A673 (cell line): ENCODE results near the gene PHKA2.

Source experiments
- CTCF ChIP-seq: fragments of 300-800, 200-600 bp; sonication (generic); conservative IDR thresholded peaks from 2 replicates; pipeline ENCODE4 v1.5.1; 2017; ENCODE audit warnings: low read depth, mild to moderate bottlenecking, antibody characterized with exemption, low read length, moderate library complexity, mixed read lengths
- EZH2 ChIP-seq: fragments of 200-600 bp; sonication (generic); IDR thresholded peaks from 2 replicates; pipeline ENCODE4 v1.6.1; 2017; ENCODE audit warnings: borderline replicate concordance, low read depth, mild to moderate bottlenecking, mixed read lengths, antibody characterized with exemption, low read length; ENCODE audit not compliant: poor library complexity, severe bottlenecking

GRCh38 chrX:19007011-19007410, 23.1 kb upstream of the PHKA2 start:
- TF ChIP-seq EZH2 (no peak), CTCF (no peak)
